HCT116 (cell line): ENCODE results near the gene NYAP1. TPM values are rescaled to one million over a fixed set of nuclear protein-coding genes. Genes with fewer than 3 reads are reported as not detected.
"Not testable (repeated sequence)": the region's sequence is repeated elsewhere in the genome, so short reads cannot be mapped to it uniquely, and the experiment has no call there.

Experiments
- ATAC-seq: fragments of 200-7000 bp; cut with Tn5 transposase; 2 replicates; pipeline ENCODE4 v1.9.1; 2020; ENCODE audit warnings: mild to moderate bottlenecking, moderate library complexity
- BruUV-seq: library from RNA; stranded (reverse); fragments of 400-500 nt; replicated peaks from 2 replicates; lab custom pipeline; 2021; lab: Mats Ljungman, UMichigan
- CTCF ChIA-PET: fragments of 300-600 bp; sonication (Branson Sonifier 250); formaldehyde crosslinking; loops from one replicate; lab custom pipeline; 2021; ENCODE audit warnings: antibody characterized with exemption; lab: Charles Lee
- POLR2A ChIA-PET: fragments of 300-600, 350-600 bp; sonication (Branson Sonifier 250); formaldehyde crosslinking; loops from one replicate; lab custom pipeline; 2021; ENCODE audit warnings: antibody characterized with exemption; lab: Charles Lee
- RAD21 ChIA-PET, 2 experiments: fragments of 300-600 bp; sonication (Branson Sonifier 250); formaldehyde crosslinking; loops; one replicate each; lab custom pipeline; 2023; ENCODE audit warnings: low total read pairs in 2 of 2; ENCODE audit not compliant: uncharacterized antibody in 2 of 2, unreplicated experiment in 2 of 2, low non-redundant PET in 1 of 2; lab: Charles Lee
- DNase-seq: peaks from one replicate; pipeline ENCODE4 v3.0.0-alpha.2; 2010; ENCODE audit warnings: low read depth, low spot score
- H2AFZ ChIP-seq: fragments of 200-600 bp; shearing (Covaris generic), sonication (generic); 2 replicates; pipeline ENCODE4 v1.6.1; 2017; ENCODE audit warnings: low read depth, mixed run types, mixed read lengths, antibody characterized with exemption, low read length; ENCODE audit not compliant: poor library complexity, severe bottlenecking
- H3K27ac ChIP-seq: 2 replicates; pipeline ENCODE4 v1.5.1; 2012; ENCODE audit warnings: low read depth, low read length
- H3K27me3 ChIP-seq: fragments of 200-600 bp; sonication (generic); 2 replicates; pipeline ENCODE4 v1.6.1; 2016; ENCODE audit warnings: mixed run types, low read length, mixed read lengths; ENCODE audit not compliant: insufficient read depth
- H3K36me3 ChIP-seq, 2 experiments: fragments of 200-500 bp in 1 of 2; fragments of 200-600 bp in 1 of 2; sonication (Bioruptor generic) in 1 of 2; sonication (generic) in 1 of 2; 2 replicates each; pipeline versions ENCODE4 v1.5.1 to v1.6.1; 2014 to 2016; ENCODE audit warnings: low read length in 2 of 2, inconsistent platforms in 1 of 2, mixed read lengths in 1 of 2, mixed run types in 1 of 2; ENCODE audit not compliant: insufficient read depth in 2 of 2, control insufficient read depth in 1 of 2
- H3K4me1 ChIP-seq, 2 experiments: fragments of 200-600 bp in 1 of 2; sonication (generic) in 1 of 2; 2 replicates each; pipeline versions ENCODE4 v1.5.1 to v1.6.1; 2012 to 2017; ENCODE audit warnings: low read length in 2 of 2, inconsistent platforms in 1 of 2, mild to moderate bottlenecking in 1 of 2, mixed read lengths in 1 of 2, mixed run types in 1 of 2, moderate library complexity in 1 of 2; ENCODE audit not compliant: insufficient read depth in 2 of 2, control insufficient read depth in 1 of 2
- H3K4me2 ChIP-seq: fragments of 200-600 bp; sonication (generic); 2 replicates; pipeline ENCODE4 v1.6.1; 2017; ENCODE audit warnings: mixed run types, low read length, mixed read lengths
- H3K4me3 ChIP-seq, 2 experiments: fragments of 200-600 bp in 1 of 2; sonication (generic) in 1 of 2; replicated peaks in 1 of 2; 2 replicates each; pipeline ENCODE4 v1.5.1; 2011 to 2016; ENCODE audit warnings: low read length in 2 of 2, control low read depth in 1 of 2, low read depth in 1 of 2, mild to moderate bottlenecking in 1 of 2, mixed read lengths in 1 of 2, mixed run types in 1 of 2
- H3K79me2 ChIP-seq: fragments of 200-600 bp; sonication (generic); 2 replicates; pipeline ENCODE4 v1.6.1; 2017; ENCODE audit warnings: mild to moderate bottlenecking, mixed run types, low read length, moderate library complexity, mixed read lengths; ENCODE audit not compliant: insufficient read depth
- H3K9ac ChIP-seq: fragments of 200-600 bp; sonication (generic); 2 replicates; pipeline ENCODE4 v1.6.1; 2016; ENCODE audit warnings: low read length, mixed read lengths
- H3K9me2 ChIP-seq: fragments of 200-600 bp; sonication (generic), shearing (Covaris generic); 2 replicates; pipeline ENCODE4 v1.6.1; 2017; ENCODE audit warnings: mixed run types, mild to moderate bottlenecking, moderate library complexity; ENCODE audit not compliant: insufficient read depth
- H3K9me3 ChIP-seq, 2 experiments: fragments of 200-500 bp in 1 of 2; fragments of 200-600 bp in 1 of 2; sonication (Bioruptor generic) in 1 of 2; sonication (generic) in 1 of 2; 2 replicates each; pipeline ENCODE4 v1.6.1; 2014 to 2017; ENCODE audit warnings: low read length in 2 of 2, mixed read lengths in 2 of 2, inconsistent platforms in 1 of 2, low read depth in 1 of 2, mild to moderate bottlenecking in 1 of 2, mixed run types in 1 of 2, moderate library complexity in 1 of 2; ENCODE audit not compliant: control insufficient read depth in 1 of 2, insufficient read depth in 1 of 2
- H4K20me1 ChIP-seq: fragments of 200-600 bp; sonication (generic), shearing (Covaris generic); 2 replicates; pipeline ENCODE4 v1.6.1; 2017; ENCODE audit warnings: mixed run types, mild to moderate bottlenecking, moderate library complexity; ENCODE audit not compliant: insufficient read depth
- ATF3 ChIP-seq: IDR thresholded peaks from 2 replicates; pipeline ENCODE4 v1.6.1; 2012
- EGR1 ChIP-seq: IDR thresholded peaks from 2 replicates; pipeline ENCODE4 v1.6.1; 2012; ENCODE audit warnings: low read depth
- ELF1 ChIP-seq: IDR thresholded peaks from 2 replicates; pipeline ENCODE4 v1.6.1; 2012; ENCODE audit warnings: low read depth, borderline replicate concordance
- EZH2 ChIP-seq: fragments of 200-600 bp; sonication (generic); IDR thresholded peaks from 2 replicates; pipeline ENCODE4 v1.6.1; 2017; ENCODE audit warnings: antibody characterized with exemption, mixed run types
- FOSL1 ChIP-seq: IDR thresholded peaks from 2 replicates; pipeline ENCODE4 v1.6.1; 2012; ENCODE audit warnings: low read depth
- POLR2A ChIP-seq: IDR thresholded peaks from 2 replicates; pipeline ENCODE4 v1.7.0; 2011; ENCODE audit warnings: borderline replicate concordance; ENCODE audit not compliant: insufficient read depth, insufficient read length; ENCODE audit errors: extremely low read depth
- SIN3A ChIP-seq: IDR thresholded peaks from 2 replicates; pipeline ENCODE4 v1.6.1; 2012; ENCODE audit warnings: low read depth
- TCF7L2 ChIP-seq: IDR thresholded peaks from 2 replicates; pipeline ENCODE4 v1.7.0; 2011; ENCODE audit warnings: borderline replicate concordance, inconsistent platforms; ENCODE audit not compliant: insufficient read depth, insufficient read length; ENCODE audit errors: extremely low read depth
- ZBTB33 ChIP-seq: IDR thresholded peaks from 2 replicates; pipeline ENCODE4 v1.6.1; 2011; ENCODE audit warnings: mild to moderate bottlenecking, low read length, moderate library complexity; ENCODE audit not compliant: insufficient replicate concordance; ENCODE audit errors: extremely low read depth
- ZNF274 ChIP-seq: fragments of 200-500 bp; sonication (Bioruptor generic); IDR thresholded peaks from 2 replicates; pipeline ENCODE4 v1.6.1; 2014; ENCODE audit warnings: mild to moderate bottlenecking, low read depth, low read length, inconsistent platforms
- intact Hi-C: fragments of 100-400 bp; cut with micrococcal nuclease; formaldehyde crosslinking; loops from 2 replicates; pipeline ENCODE4 v1.10.0; 2022
- total RNA-seq: library from RNA; stranded (reverse); gene quantifications from one replicate; pipeline ENCODE4 v1.2.1, GENCODE V29; 2021; ENCODE audit not compliant: unreplicated experiment

The NYAP1 gene
- total RNA-seq, 1 experiment from 2014 or later: 6.7 TPM

DNA sequence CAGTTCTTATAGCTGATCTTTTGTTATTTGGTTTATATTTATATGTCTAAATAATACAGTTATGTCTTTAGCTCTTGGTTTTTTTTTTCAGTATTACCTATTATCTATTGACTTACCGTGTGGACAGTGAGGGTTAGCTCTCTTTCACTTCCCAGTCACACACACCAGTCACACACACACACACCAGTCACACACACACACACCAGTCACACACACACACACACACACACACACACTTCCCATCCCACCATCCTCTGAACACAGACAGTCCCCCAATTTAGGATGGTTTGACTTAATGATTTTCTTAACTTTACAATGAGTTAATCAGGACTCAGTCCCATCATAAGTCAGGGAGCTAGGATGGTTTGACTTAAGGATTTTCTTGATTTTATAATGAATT, 36.4 kb downstream of the NYAP1 start:
- ChIA-PET POLR2A (interaction anchor here (0.9 to 1.2 kb wide), 2 partner anchors 19 to 41 kb away, joined by 3 read pairs; partner anchors contain the start of gene AGFG2), RAD21 (no interaction called here), CTCF (no interaction called here)
- H3K9me3 ChIP-seq: no peaks in the 10 kb centered on the region
- peak overlapping the region; percentile 9 for H2AFZ ChIP-seq
- H3K36me3 ChIP-seq: no peaks in the 10 kb centered on the region
- H3K9ac ChIP-seq: no peak overlapping the region
- TF ChIP-seq FOSL1: no peak
- no peak for TF ChIP-seq ELF1
- no peak for TF ChIP-seq ZNF274
- TF ChIP-seq ZBTB33: no peak
- no peak for TF ChIP-seq EGR1
- no peak for TF ChIP-seq ATF3
- TF ChIP-seq SIN3A: no peak
- no peak for TF ChIP-seq POLR2A
- peaks cover 2 to 13% of the 10 kb centered on the region in 2 experiments for H3K4me1 ChIP-seq
- no peaks in the 10 kb centered on the region for H4K20me1 ChIP-seq
- DNase-seq (no peak), ATAC-seq (no peak)
- no TSS peak for BruUV-seq
- H3K9me2 ChIP-seq: no peaks in the 10 kb centered on the region
- no peak overlapping the region for H3K4me2 ChIP-seq
- H3K27me3 ChIP-seq: no peaks in the 10 kb centered on the region
- intact Hi-C loops: no loop called here
- no peak overlapping the region for H3K27ac ChIP-seq
- no peak overlapping the region for H3K4me3 ChIP-seq
- H3K79me2 ChIP-seq: no peaks in the 10 kb centered on the region

GRCh38 chr7:100521076-100521475, 37.3 kb downstream of the NYAP1 start:
- ChIA-PET POLR2A (no interaction called here), CTCF (no interaction called here), RAD21 (no interaction called here)
- Histone ChIP-seq H3K4me3 (no peak overlapping the region), H3K4me1 (peaks cover 0 to 4% of the 10 kb centered on the region in 2 experiments; a peak in 2 of 4 replicates), H3K27ac (no peak overlapping the region), H4K20me1 (no peaks in the 10 kb centered on the region), H3K9me3 (no peaks in the 10 kb centered on the region), H3K36me3 (no peaks in the 10 kb centered on the region), H3K4me2 (no peak overlapping the region), H3K9ac (no peak overlapping the region), H3K79me2 (no peaks in the 10 kb centered on the region), H3K9me2 (no peaks in the 10 kb centered on the region), H3K27me3 (no peaks in the 10 kb centered on the region), H2AFZ (no peak overlapping the region)
- ATAC-seq: no peak
- intact Hi-C loops: no loop called here
- BruUV-seq: no TSS peak
- TF ChIP-seq EZH2 (no peak), TCF7L2 (no peak), ZNF274 (no peak), FOSL1 (no peak), ATF3 (no peak)
- DNase-seq: no peak

- POLR2A ChIA-PET, ATAC-seq, BruUV-seq: not testable (repeated sequence)
Measured at GRCh38 chr7:100521909-100522593, 38.3 kb downstream of the NYAP1 start.

More at GRCh38 chr7:100521909-100522593, 38.3 kb downstream of the NYAP1 start:
- H3K9me3 ChIP-seq, H3K27ac ChIP-seq, H2AFZ ChIP-seq, intact Hi-C loops, DNase-seq, H3K27me3 ChIP-seq, H3K36me3 ChIP-seq, H3K4me3 ChIP-seq, H3K4me2 ChIP-seq, H3K79me2 ChIP-seq, H3K9ac ChIP-seq, H4K20me1 ChIP-seq, CTCF ChIA-PET, RAD21 ChIA-PET, H3K9me2 ChIP-seq, H3K4me1 ChIP-seq: not testable (repeated sequence)
